Measurements from ENCODE around the gene DHRS3. TPM values are rescaled to one million over a fixed set of nuclear protein-coding genes. Genes with fewer than 3 reads are reported as not detected.
A peak's percentile ranks its signal among the peaks of the same experiment; 100 is the strongest.
"Not testable (repeated sequence)": the region's sequence is repeated elsewhere in the genome, so short reads cannot be mapped to it uniquely, and the experiment has no call there.

Gene DHRS3
- total RNA-seq, 1 donor from 2014 or later, result 116 TPM

- ATAC-seq, result no peak
These were observed 78.7 kb downstream of the DHRS3 start for GRCh38 chr1:12539320-12539704.

GRCh38 chr1:12538536-12538935, 79.5 kb downstream of the DHRS3 start:
- ATAC-seq, result not testable (repeated sequence)

DNA sequence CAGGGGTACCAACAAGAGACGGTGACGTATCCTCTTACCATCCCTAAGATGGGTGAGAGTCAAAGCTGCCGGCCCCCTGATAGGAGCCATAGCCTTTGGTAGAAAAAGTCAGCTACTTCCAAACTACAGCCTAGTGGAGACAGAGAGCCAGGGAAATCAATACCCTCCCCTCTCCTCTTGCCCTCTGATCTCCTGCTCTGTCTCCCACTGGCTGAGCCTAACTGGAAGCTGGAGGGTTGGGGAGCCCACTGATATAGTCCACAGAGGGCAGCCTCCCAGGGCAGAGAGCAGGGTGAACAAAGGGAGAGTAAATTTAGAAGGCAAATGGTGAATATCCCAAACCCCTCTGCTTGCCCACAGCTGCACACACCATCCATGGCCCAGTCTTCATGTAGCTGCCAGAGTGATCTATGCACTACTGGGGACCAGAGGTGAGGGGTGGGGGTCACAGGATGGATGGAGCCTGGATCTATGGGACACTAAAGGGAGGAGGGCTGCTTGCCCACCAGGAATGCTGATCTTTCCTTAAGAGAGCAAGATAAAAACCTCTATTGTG, 80.0 kb downstream of the DHRS3 start:
- no peak for ATAC-seq

DNA sequence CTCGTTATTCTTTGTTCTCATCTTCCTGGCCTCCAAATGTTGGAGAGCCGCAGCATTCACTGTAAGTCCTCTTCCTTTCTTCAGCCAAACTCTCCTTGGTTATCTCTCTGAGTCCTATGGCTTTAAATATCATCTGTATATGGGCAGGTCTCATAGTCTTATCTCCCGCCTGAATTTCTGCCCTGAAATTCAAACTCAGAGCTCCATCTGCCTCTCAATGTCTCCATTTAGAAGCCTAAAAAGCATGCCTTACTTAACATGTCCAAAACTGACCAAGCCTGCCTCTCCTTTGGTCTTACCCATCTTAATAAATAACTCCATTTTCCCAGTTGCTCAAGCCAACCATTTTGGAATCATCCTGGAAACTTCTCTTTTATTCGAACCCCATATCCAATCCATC, 80.7 kb downstream of the DHRS3 start:
- no peak for ATAC-seq

- no peak for ATAC-seq
These were observed 81.9 kb downstream of the DHRS3 start for GRCh38 chr1:12536023-12536639.

DNA sequence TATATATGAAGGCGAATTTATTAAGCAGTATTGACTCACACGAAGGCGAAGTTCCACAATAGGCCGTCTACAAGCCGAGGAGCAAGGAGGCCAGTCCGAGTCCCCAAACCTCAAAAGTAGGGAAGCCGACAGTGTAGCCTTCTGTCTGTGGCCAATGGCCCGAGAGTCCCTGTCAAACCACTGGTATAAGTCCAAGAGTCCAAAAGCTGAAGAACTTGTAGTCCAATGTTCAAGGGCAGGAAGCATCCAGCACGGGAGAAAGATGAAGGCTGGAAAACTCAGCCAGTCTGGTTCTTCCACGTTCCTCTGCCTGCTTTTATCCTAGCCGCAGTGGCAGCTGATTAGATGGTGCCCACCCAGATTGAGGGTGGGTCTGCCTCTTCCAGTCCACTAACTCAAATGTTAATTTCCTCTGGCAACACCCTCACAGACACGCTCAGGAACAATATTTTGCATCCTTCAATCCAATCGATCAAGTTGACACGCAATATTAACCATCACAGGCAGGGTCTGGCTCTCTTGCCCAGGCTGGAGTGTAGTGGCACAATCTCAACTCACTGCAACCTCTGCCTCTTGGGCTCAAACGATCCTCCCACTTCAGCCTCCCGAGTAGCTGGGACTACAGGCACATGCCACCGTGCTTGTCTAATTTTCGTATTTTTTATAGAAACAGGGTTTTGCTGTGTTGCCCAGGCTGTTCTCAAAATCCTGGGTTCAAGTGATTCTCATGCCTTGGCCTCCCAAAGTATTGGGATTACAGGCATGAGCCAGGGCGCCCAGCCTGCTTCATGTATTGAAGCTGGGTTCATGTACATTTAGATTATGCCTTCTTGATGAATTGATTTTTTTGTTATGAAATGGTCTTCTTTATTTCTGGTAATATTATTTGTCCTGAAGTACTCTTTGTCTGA, 85.3 kb downstream of the DHRS3 start:
- no peak for ATAC-seq

DNA sequence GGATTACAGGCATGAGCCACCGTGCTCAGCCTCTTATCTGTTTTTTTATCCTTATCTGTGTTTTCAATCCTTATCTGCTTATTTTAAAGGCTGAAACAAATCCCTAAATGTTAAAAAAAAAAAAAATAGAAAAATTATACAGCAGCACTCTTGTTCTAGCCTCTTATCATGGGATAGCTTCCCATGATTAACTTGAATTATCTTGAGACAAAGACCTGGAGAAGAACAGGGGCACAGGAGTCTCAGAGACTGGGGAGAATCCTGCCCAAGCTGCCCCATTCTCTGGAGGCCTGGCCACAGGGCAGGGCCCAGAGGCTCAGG, 86.9 kb downstream of the DHRS3 start:
- no peak for ATAC-seq

GRCh38 chr1:12530462-12531178, 87.4 kb downstream of the DHRS3 start:
- no peak for ATAC-seq

DNA sequence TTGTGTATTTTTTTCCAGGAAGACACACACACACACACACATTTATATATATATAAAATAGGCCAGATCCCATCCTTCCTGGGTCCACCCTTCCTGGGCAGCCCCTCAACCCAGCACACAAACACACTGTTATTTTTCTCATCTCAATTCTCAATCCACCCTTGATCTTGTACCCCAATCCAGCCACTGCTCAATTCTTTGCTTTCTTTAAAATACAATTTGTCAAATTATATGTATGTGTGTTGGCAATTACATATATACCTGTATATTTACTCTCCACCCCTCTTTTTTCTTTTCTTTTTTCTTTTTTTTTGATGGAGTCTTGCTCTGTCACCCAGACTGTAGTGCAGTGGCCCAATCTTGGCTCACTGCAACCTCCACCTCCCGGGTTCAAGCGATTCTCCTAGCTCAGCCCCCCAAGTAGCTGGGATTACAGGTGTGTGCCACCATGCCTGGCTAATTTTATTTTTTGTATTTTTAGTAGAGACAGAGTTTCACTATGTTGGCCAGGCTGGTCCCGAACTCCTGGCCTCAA, 88.3 kb downstream of the DHRS3 start:
- ATAC-seq, result no peak

GRCh38 chr1:12528021-12528852, 89.8 kb downstream of the DHRS3 start:
- no peak for ATAC-seq

DNA sequence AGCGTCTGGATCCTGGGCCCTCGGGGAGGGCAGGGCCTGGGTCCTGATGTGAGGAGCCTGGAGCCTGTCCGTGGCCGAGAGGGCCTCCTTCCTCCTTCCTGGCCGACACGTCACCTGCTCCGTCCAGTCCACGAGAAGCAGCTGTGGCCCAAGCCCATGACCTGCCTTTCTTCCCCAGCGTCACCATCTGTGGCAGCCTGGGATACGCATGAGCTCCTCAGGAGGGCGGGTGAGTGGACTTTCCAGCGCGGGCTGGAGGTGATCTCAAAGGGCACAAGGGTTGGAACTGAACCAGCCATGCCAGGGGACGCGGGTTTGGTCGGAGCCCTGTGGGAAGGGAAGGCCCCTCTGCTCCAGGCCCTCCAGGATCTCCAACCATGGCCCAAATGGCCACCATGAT, 90.4 kb downstream of the DHRS3 start:
- peak; percentile 29 for ATAC-seq

DNA sequence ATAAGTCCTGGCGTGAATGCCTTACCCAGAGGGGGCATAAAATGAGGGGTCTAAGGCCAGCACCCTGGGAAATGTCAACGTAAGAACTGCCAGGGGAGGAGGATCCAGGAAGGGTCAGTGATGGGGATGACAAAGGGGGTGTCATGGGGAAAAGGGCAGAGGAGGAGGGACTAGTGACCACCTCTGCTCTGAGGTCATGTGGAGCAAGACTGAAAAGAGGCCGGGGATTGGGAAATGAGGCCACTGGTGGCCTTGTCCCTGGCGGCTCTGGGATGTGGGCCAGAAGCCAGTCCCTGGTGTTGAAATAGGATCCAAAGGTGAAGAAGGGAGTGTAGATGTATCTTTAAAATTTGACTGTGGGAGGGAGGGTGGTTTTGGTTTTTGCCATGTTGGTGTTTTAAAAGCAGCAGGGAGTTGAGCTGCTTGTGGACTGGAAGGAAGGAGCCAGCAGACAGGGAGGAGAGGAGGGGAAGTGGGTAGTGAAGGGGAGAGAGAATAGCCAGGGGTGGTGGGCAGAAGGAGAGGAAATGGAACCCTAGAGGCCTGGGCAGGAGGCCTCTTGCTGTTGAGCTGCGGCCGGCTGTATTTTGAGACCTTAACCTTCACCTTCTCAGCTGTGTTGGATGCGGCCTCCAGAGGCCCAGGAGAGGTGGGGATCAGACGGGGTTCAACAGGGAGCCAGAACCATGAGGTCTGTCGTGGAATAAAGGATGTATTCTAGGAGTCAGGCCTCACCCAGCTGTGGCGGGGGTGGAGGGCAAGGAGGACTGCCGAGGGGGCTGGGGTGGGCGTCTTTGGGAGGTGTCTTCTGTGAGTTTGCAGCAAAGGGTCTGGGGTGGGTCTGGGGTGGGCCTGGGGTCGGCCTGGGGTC, 92.5 kb downstream of the DHRS3 start:
- ATAC-seq, result peak; percentile 15

DNA sequence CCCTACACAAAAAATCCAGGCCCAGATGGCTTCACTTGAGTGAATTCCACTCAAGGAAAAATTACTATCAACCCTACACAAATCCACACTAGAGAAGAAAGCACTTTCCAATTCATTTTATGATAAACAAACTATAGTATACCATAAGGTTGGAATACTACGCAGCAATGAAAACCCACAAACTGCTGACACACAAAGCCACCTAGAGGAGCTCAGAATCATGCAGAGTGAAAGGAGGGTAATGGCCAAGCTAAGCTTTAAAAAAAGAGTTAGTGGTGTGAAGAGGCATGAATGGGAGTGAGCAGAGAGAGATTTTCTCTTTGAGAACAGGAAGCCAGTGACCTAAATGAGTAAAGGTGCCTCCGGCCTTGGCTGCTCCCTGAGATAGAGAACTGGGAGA, 93.7 kb downstream of the DHRS3 start:
- ATAC-seq, result no peak

GRCh38 chr1:12522780-12523179, 95.2 kb downstream of the DHRS3 start:
- ATAC-seq, result not testable (repeated sequence)

- ATAC-seq, result no peak
These were observed 96.9 kb downstream of the DHRS3 start for GRCh38 chr1:12521096-12521495.

GRCh38 chr1:12519693-12520364, 98.2 kb downstream of the DHRS3 start:
- ATAC-seq, result peak; percentile 37

DNA sequence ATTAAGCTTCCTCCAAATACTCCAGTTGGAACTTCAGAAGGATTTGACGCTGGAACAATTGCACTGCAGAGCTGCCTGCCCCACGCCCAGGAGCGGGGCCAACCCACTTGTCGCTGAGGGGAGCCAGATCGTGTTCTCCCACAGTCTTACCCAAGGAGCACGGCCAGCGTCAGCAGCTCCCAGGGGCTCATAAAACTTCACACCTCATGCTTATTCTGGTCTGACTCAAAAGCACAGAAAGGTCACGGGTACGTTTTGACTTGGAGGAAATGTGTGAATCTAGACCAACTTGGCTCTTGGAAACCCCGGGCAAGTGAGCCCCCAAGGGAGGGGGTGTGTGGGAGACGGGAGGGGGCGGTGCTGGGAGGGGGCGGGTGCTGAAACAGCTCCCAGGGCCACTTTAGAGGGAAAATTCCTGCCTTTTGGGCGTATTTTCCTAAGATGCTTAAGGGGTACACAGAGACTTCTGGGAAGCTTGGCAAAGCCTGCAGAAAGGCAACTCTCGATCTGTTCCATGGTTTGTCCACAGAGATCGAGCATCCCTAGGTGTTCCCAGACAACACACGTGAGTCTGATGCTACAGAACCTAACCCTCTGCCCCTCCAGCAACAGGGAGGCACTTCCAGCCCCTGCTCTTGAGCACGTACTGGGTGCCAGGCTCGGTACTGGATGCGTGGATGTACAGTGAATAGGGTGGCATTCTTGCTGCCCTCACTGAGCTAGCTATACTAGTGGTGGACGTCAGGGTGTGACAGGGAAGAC, 98.9 kb downstream of the DHRS3 start:
- peak; percentile 63 for ATAC-seq

Measured in esophagus mucosa (tissue), 1 donor.